Activated CD8-positive, alpha-beta T cell treated with anti-CD3 and anti-CD28 coated beads for 36 hours (primary cell): ENCODE results near the gene RPS19BP1. TPM values are rescaled to one million over a fixed set of nuclear protein-coding genes. Genes with fewer than 3 reads are reported as not detected.

Experiments
- ATAC-seq: fragments of 200-7000 bp; cut with Tn5 transposase; one replicate; pipeline ENCODE4 v1.10.0; 2021; ENCODE audit warnings: mild to moderate bottlenecking, moderate library complexity
- CTCF ChIA-PET: fragments of 350-600 bp; sonication (Branson Sonifier 250); formaldehyde crosslinking; loops from one replicate; lab custom pipeline; 2021; ENCODE audit warnings: antibody characterized with exemption; lab: Charles Lee
- POLR2A ChIA-PET: fragments of 350-600 bp; sonication (Branson Sonifier 250); formaldehyde crosslinking; loops from one replicate; lab custom pipeline; 2021; ENCODE audit warnings: antibody characterized with exemption; lab: Charles Lee
- DNase-seq: peaks from one replicate; pipeline ENCODE4 v3.0.0-alpha.2; 2020
- H3K27ac Mint-ChIP-seq: one replicate; pipeline ENCODE4 v1.8.0; 2021; ENCODE audit warnings: mild to moderate bottlenecking, mixed read lengths
- H3K27me3 Mint-ChIP-seq: one replicate; pipeline ENCODE4 v1.8.0; 2021; ENCODE audit warnings: mixed read lengths
- H3K36me3 Mint-ChIP-seq: one replicate; pipeline ENCODE4 v1.8.0; 2021; ENCODE audit warnings: low read depth, mixed read lengths
- H3K4me1 Mint-ChIP-seq: one replicate; pipeline ENCODE4 v1.8.0; 2021; ENCODE audit warnings: low read depth, mixed read lengths
- H3K4me3 Mint-ChIP-seq: one replicate; pipeline ENCODE4 v1.8.0; 2021; ENCODE audit warnings: mild to moderate bottlenecking, moderate library complexity, mixed read lengths
- H3K9me3 Mint-ChIP-seq: one replicate; pipeline ENCODE4 v1.8.0; 2021; ENCODE audit warnings: mixed read lengths
- CTCF ChIP-seq: fragments of 200-600 bp; IDR thresholded peaks from one replicate; pipeline ENCODE4 v1.8.0; 2022; ENCODE audit warnings: antibody characterized with exemption, mild to moderate bottlenecking
- intact Hi-C: fragments of 100-400 bp; cut with micrococcal nuclease; formaldehyde crosslinking; loops from one replicate; pipeline ENCODE4 v1.10.0; 2022
- total RNA-seq, 2 experiments: library from RNA; stranded (reverse); gene quantifications; one replicate each; pipeline ENCODE4 v1.2.3, GENCODE V29; 2021

RPS19BP1 gene
- total RNA-seq, 2 experiments from 2014 or later: 68.5 to 71.7 TPM

DNA sequence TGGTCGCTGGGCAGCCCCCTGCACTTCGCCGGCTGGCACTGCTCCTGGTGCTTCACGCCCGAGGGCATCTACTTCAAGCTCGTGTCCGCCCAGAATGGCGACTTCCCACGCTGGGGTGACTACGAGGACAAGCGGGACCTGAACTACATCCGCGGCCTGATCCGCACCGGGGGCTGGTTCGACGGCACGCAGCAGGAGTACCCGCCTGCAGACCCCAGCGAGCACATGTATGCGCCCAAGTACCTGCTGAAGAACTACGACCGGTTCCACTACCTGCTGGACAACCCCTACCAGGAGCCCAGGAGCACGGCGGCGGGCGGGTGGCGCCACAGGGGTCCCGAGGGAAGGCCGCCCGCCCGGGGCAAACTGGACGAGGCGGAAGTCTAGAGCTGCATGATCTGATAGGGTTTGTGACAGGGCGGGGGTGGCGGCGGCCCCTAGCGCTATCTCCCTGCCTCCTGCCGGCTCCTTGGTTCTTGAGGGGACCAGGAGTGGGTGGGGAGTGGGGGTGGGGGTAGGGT, 43.9 kb downstream of the RPS19BP1 start:
- Mint-ChIP-seq H3K27ac (no peak overlapping the region), H3K4me3 (no peak overlapping the region), H3K4me1 (peaks cover 12% of the 10 kb centered on the region), H3K9me3 (no peaks in the 10 kb centered on the region), H3K36me3 (no peaks in the 10 kb centered on the region), H3K27me3 (no peaks in the 10 kb centered on the region)
- intact Hi-C loops: no loop called here
- ChIA-PET CTCF (interaction anchor here (17.7 kb wide), 1 partner anchor 39 kb away, joined by 323 read pairs; the partner anchor contains the start of gene RPS19BP1), POLR2A (interaction anchor here (0.6 kb wide), 1 partner anchor 16 kb away, joined by 3 read pairs; a partner anchor contains a TSS)
- TF ChIP-seq CTCF: no peak
- no peak for DNase-seq
- no peak for ATAC-seq

- no peaks in the 10 kb centered on the region for H3K36me3 Mint-ChIP-seq
- H3K4me1 Mint-ChIP-seq: peaks cover 12% of the 10 kb centered on the region
- ChIA-PET CTCF (interaction anchor here (17.7 kb wide), 1 partner anchor 40 kb away, joined by 323 read pairs; the partner anchor contains the start of gene RPS19BP1), POLR2A (no interaction called here)
- H3K4me3 Mint-ChIP-seq: no peak overlapping the region
- no peak for TF ChIP-seq CTCF
- H3K27ac Mint-ChIP-seq: no peak overlapping the region
- ATAC-seq: no peak
- intact Hi-C loops: no loop called here
- no peaks in the 10 kb centered on the region for H3K9me3 Mint-ChIP-seq
- DNase-seq: no peak
- no peaks in the 10 kb centered on the region for H3K27me3 Mint-ChIP-seq
These were observed 44.6 kb downstream of the RPS19BP1 start for GRCh38 chr22:39487826-39488520.

GRCh38 chr22:39486951-39487825, 45.4 kb downstream of the RPS19BP1 start:
- H3K27ac Mint-ChIP-seq: no peak overlapping the region
- no peaks in the 10 kb centered on the region for H3K27me3 Mint-ChIP-seq
- H3K4me3 Mint-ChIP-seq: no peak overlapping the region
- H3K4me1 Mint-ChIP-seq: peaks cover 12% of the 10 kb centered on the region
- no peaks in the 10 kb centered on the region for H3K9me3 Mint-ChIP-seq
- ChIA-PET CTCF (interaction anchor here (1.5 kb wide), 1 partner anchor 9 kb away, joined by 3 read pairs; no protein-coding TSS in a partner anchor), POLR2A (no interaction called here)
- no peak for ATAC-seq
- no peaks in the 10 kb centered on the region for H3K36me3 Mint-ChIP-seq
- intact Hi-C loops: no loop called here
- no peak for DNase-seq
- TF ChIP-seq CTCF: no peak

GRCh38 chr22:39482768-39483167, 49.8 kb downstream of the RPS19BP1 start:
- Mint-ChIP-seq H3K4me1 (no peaks in the 10 kb centered on the region), H3K27ac (no peak overlapping the region), H3K27me3 (no peaks in the 10 kb centered on the region), H3K9me3 (no peaks in the 10 kb centered on the region), H3K4me3 (no peak overlapping the region), H3K36me3 (no peaks in the 10 kb centered on the region)
- no peak for TF ChIP-seq CTCF
- no peak for ATAC-seq
- DNase-seq: no peak
- ChIA-PET POLR2A (no interaction called here), CTCF (interaction anchor here (0.8 to 3.8 kb wide), 6 partner anchors 10 to 151 kb away, joined by 3 to 16 read pairs (median 5); no protein-coding TSS in a partner anchor)
- intact Hi-C loops: no loop called here
